ENCODE measurements around the gene KNTC1. TPM values are rescaled to one million over a fixed set of nuclear protein-coding genes. Genes with fewer than 3 reads are reported as not detected.

Gene KNTC1
- total and polyA plus RNA-seq, 2 of the 13 experiments (the other 11 are each of a cell fraction or from before 2014, with no cell fraction given): 45.1 to 57.6 TPM

DNA sequence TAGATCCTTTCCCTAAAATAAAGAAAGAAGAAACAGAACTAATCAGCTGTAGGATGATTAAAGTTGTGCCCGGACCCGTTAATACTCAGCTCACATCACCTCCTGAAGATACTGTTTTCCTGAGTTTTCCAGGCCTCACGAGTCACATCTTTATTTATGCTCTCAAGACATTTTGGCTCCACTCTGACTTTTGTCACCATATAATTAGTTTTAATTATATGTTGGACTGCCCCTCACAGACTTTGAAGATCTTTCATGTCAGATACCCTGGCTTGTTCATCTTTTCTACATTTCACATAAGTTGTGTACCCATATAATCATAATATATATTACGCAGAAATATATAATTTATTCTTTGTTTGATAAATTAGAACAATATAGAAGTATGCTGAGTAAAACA lies 88.7 kb downstream of the KNTC1 start:
- no peaks in the 10 kb centered on the region for H3K79me2 ChIP-seq (ENCODE audit: insufficient read depth, low read length)
- peaks cover 6 to 70% of the 10 kb centered on the region in 2 experiments for H3K36me3 ChIP-seq (replicated peaks in 1 of 2; ENCODE audit: control insufficient read depth in 1 of 2, insufficient read depth in 2 of 2, low read length in 2 of 2)
- no peak for ATAC-seq
- DNase-seq (ENCODE audit: low spot score): no peak
- no peaks in the 10 kb centered on the region for H3K4me1 ChIP-seq (ENCODE audit: insufficient read depth, low read length)
- in situ Hi-C loops (cut with HindIII; ENCODE audit: extremely low pct_ligation_motif_present, low pct_unique_long_range_greater_than_20kb): no loop called here
- H3K4me2 ChIP-seq (ENCODE audit: low read depth, low read length): no peak overlapping the region
- H4K20me1 ChIP-seq (ENCODE audit: insufficient read depth, low read length): no peaks in the 10 kb centered on the region
- ChIA-PET CTCF (ENCODE audit: low intra/inter-chr PET ratio, low total read pairs) (no interaction called here), POLR2A (no interaction called here)
- no peak overlapping the region for H3K4me3 ChIP-seq (replicated peaks in 1 of 3; ENCODE audit: insufficient read depth in 1 of 3, low read depth in 2 of 3, low read length in 3 of 3)
- BruUV-seq (replicated peaks): no TSS peak
- no peaks in the 10 kb centered on the region for H3K9me3 ChIP-seq (ENCODE audit: low read length)
- H3K27ac ChIP-seq (ENCODE audit: extremely low read length, insufficient read depth, low read length): no peak overlapping the region
- WGBS (ENCODE audit: low lambda C conversion rate): 74% methylated on average over 4 of the region's 4 CpGs
- intact Hi-C loops (cut with micrococcal nuclease; ENCODE audit: unreplicated experiment): no loop called here
- no peaks in the 10 kb centered on the region for H3K27me3 ChIP-seq (ENCODE audit: control insufficient read depth in 1 of 2, insufficient read depth in 2 of 2, low read length in 2 of 2)
- no peak for FAIRE-seq
- H2AFZ ChIP-seq (ENCODE audit: low read length): no peak overlapping the region
- H3K9ac ChIP-seq (ENCODE audit: insufficient read depth, low read depth, low read length): no peak overlapping the region
- TF ChIP-seq, protein P1, sequence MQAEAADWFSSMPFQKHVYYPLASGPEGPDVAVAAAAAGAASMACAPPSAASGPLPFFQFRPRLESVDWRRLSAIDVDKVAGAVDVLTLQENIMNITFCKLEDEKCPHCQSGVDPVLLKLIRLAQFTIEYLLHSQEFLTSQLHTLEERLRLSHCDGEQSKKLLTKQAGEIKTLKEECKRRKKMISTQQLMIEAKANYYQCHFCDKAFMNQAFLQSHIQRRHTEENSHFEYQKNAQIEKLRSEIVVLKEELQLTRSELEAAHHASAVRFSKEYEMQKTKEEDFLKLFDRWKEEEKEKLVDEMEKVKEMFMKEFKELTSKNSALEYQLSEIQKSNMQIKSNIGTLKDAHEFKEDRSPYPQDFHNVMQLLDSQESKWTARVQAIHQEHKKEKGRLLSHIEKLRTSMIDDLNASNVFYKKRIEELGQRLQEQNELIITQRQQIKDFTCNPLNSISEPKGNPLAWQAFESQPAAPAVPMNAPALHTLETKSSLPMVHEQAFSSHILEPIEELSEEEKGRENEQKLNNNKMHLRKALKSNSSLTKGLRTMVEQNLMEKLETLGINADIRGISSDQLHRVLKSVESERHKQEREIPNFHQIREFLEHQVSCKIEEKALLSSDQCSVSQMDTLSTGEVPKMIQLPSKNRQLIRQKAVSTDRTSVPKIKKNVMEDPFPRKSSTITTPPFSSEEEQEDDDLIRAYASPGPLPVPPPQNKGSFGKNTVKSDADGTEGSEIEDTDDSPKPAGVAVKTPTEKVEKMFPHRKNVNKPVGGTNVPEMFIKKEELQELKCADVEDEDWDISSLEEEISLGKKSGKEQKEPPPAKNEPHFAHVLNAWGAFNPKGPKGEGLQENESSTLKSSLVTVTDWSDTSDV (CRISPR knock-in tag; IDR thresholded peaks at IDR 0.05): no peak
- TF ChIP-seq PITX1 (CRISPR knock-in tag; IDR thresholded peaks at IDR 0.05) (no peak), HOXA9 (CRISPR knock-in tag; IDR thresholded peaks at IDR 0.05; ENCODE audit: borderline replicate concordance) (no peak), PHF21A (CRISPR knock-in tag; IDR thresholded peaks at IDR 0.05) (no peak), NPAS2 (CRISPR knock-in tag; IDR thresholded peaks at IDR 0.05; ENCODE audit: borderline replicate concordance) (no peak), ZNF747 (CRISPR knock-in tag; IDR thresholded peaks at IDR 0.05; ENCODE audit: borderline replicate concordance) (no peak), PLSCR1 (CRISPR knock-in tag; IDR thresholded peaks at IDR 0.05; ENCODE audit: borderline replicate concordance) (no peak)
- TF ChIP-seq, protein P2, sequence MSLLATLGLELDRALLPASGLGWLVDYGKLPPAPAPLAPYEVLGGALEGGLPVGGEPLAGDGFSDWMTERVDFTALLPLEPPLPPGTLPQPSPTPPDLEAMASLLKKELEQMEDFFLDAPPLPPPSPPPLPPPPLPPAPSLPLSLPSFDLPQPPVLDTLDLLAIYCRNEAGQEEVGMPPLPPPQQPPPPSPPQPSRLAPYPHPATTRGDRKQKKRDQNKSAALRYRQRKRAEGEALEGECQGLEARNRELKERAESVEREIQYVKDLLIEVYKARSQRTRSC (CRISPR knock-in tag; IDR thresholded peaks at IDR 0.05; ENCODE audit: low read depth): no peak
- TF ChIP-seq, protein P3, sequence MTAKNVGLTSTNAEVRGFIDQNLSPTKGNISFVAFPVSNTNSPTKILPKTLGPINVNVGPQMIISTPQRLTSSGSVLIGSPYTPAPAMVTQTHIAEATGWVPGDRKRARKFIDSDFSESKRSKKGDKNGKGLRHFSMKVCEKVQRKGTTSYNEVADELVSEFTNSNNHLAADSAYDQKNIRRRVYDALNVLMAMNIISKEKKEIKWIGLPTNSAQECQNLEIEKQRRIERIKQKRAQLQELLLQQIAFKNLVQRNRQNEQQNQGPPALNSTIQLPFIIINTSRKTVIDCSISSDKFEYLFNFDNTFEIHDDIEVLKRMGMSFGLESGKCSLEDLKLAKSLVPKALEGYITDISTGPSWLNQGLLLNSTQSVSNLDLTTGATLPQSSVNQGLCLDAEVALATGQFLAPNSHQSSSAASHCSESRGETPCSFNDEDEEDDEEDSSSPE (CRISPR knock-in tag; IDR thresholded peaks at IDR 0.05): no peak
- TF ChIP-seq, protein P4, sequence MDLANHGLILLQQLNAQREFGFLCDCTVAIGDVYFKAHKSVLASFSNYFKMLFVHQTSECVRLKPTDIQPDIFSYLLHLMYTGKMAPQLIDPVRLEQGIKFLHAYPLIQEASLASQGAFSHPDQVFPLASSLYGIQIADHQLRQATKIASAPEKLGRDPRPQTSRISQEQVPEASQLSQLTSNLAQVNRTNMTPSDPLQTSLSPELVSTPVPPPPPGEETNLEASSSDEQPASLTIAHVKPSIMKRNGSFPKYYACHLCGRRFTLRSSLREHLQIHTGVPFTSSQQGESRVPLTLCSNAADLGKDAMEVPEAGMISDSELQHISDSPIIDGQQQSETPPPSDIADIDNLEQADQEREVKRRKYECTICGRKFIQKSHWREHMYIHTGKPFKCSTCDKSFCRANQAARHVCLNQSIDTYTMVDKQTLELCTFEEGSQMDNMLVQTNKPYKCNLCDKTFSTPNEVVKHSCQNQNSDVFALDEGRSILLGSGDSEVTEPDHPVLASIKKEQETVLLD (CRISPR knock-in tag; IDR thresholded peaks at IDR 0.05; ENCODE audit: low read depth): no peak

All from HepG2 (cell line).